K562 (cell line): ENCODE data around the gene FAM234A. TPM values are rescaled to one million over a fixed set of nuclear protein-coding genes. Genes with fewer than 3 reads are reported as not detected.
A peak's percentile ranks its signal among the peaks of the same experiment; 100 is the strongest.

ENCODE experiments used
- CHD7 ChIP-seq: fragments of 200-600 bp; sonication (generic); IDR thresholded peaks from one replicate; pipeline ENCODE4 v1.6.1; 2012; ENCODE audit warnings: mild to moderate bottlenecking, low read depth, low read length, inconsistent platforms
- GTF3C2 ChIP-seq: IDR thresholded peaks from 3 replicates; pipeline ENCODE4 v1.6.1; 2011; ENCODE audit warnings: borderline replicate concordance, mild to moderate bottlenecking, moderate library complexity; ENCODE audit not compliant: insufficient read length; ENCODE audit errors: extremely low read depth
- MXI1 ChIP-seq: IDR thresholded peaks from 2 replicates; pipeline ENCODE4 v1.6.1; 2011; ENCODE audit warnings: low read depth, mild to moderate bottlenecking, improper control_type of control experiment, low read length
- NBN ChIP-seq: fragments of 450-650 bp; IDR thresholded peaks from 2 replicates; pipeline ENCODE4 v1.6.1; 2016; ENCODE audit warnings: low read depth, mild to moderate bottlenecking
- POLR2AphosphoS2 ChIP-seq: IDR thresholded peaks from 2 replicates; pipeline ENCODE4 v1.6.1; 2012; ENCODE audit warnings: low read length, improper control_type of control experiment
- ZBTB34 ChIP-seq: fragments of 250-450 bp; sonication (Bioruptor Pico); IDR thresholded peaks from 2 replicates; pipeline ENCODE4 v1.8.0; 2021; ENCODE audit warnings: mild to moderate bottlenecking, moderate library complexity
- ZKSCAN1 ChIP-seq: fragments of 150-350 bp; IDR thresholded peaks from 2 replicates; pipeline ENCODE4 v1.6.1; 2016; ENCODE audit warnings: low read depth, low read length
- ZNF696 ChIP-seq: fragments of 250-450 bp; sonication (Bioruptor Pico); conservative IDR thresholded peaks from 2 replicates; pipeline ENCODE4 v1.4.0; 2020; ENCODE audit warnings: mild to moderate bottlenecking, moderate library complexity
- polyA plus RNA-seq, 8 experiments: library from polyadenylated mRNA; depleted of rRNA in 4 of 8; stranded (reverse) in 5 of 8; unstranded in 3 of 8; fragments of >200 nt; fragmentation: Nextera tagmentation in 2 of 8; fragmentation: Illumina TruSeq in 1 of 8; extraction: Ambion mirVana in 2 of 8; extraction: Trizol in 1 of 8; gene quantifications; 2 replicates each; pipeline versions ENCODE4 v1.2.1 to v1.2.3, GENCODE V29; 2011 to 2014; ENCODE audit warnings: inconsistent platforms in 1 of 8, missing spikeins in 1 of 8
- total RNA-seq, 7 experiments: library from RNA; depleted of rRNA in 6 of 7; stranded (reverse); fragments of >200 nt in 6 of 7; fragmentation: Illumina TruSeq in 2 of 7; extraction: Trizol in 2 of 7; gene quantifications; 2 replicates each; pipeline versions ENCODE4 v1.2.1 to v1.2.3, GENCODE V29; 2011 to 2021; ENCODE audit warnings: low replicate concordance in 1 of 7

Gene FAM234A
- total and polyA plus RNA-seq, 9 of the 15 experiments (the other 6 are each of a cell fraction or from before 2014, with no cell fraction given), result 1.0 to 47.9 (median 15.0) TPM

- TF ChIP-seq CHD7 (no peak), NBN (no peak), MXI1 (no peak), ZBTB34 (CRISPR knock-in tag) (no peak), ZKSCAN1 (no peak), ZNF696 (no peak), POLR2AphosphoS2 (peak; percentile 60; the same call in 1 of the 2 replicates), GTF3C2 (no peak)
These were observed 5.5 kb upstream of the FAM234A start, which contains the start of gene LUC7L (continued) for GRCh38 chr16:228852-229730.
